ENCODE data around the gene SLMAP.

SLMAP gene

GRCh38 chr3:57911593-57911992 lies 155.5 kb downstream of the SLMAP start:
- DNase-seq (ENCODE audit: low read depth) = no peak
- no peak for TF ChIP-seq CTCF (IDR thresholded peaks at IDR 0.05; ENCODE audit: low read length, missing control alignments)

GRCh38 chr3:57917601-57918000 lies 161.5 kb downstream of the SLMAP start:
- H3K4me3 ChIP-seq (replicated peaks; ENCODE audit: low read depth, low read length) = no peak overlapping the region
- TF ChIP-seq CTCF (IDR thresholded peaks at IDR 0.05; ENCODE audit: low read length, missing control alignments) = no peak
- peak; percentile 16 for DNase-seq (ENCODE audit: low read depth)

More at GRCh38 chr3:57911593-57911992, 155.5 kb downstream of the SLMAP start:
- no peak overlapping the region for H3K4me3 ChIP-seq (replicated peaks; ENCODE audit: low read depth, low read length)

- no peak for TF ChIP-seq CTCF (IDR thresholded peaks at IDR 0.05; ENCODE audit: low read length, missing control alignments)
- no peak overlapping the region for H3K4me3 ChIP-seq (replicated peaks; ENCODE audit: low read depth, low read length)
- peak; percentile 80 for DNase-seq (ENCODE audit: low read depth)
Measured at GRCh38 chr3:57918123-57918837, 162.2 kb downstream of the SLMAP start.

- H3K4me3 ChIP-seq (replicated peaks; ENCODE audit: low read depth, low read length) = no peak overlapping the region
- no peak for DNase-seq (ENCODE audit: low read depth)
- TF ChIP-seq CTCF (IDR thresholded peaks at IDR 0.05; ENCODE audit: low read length, missing control alignments) = no peak
Measured at GRCh38 chr3:57919987-57920386, 163.9 kb downstream of the SLMAP start.

- no peak for TF ChIP-seq CTCF (IDR thresholded peaks at IDR 0.05; ENCODE audit: low read length, missing control alignments)
- DNase-seq (ENCODE audit: low read depth) = no peak
- no peak overlapping the region for H3K4me3 ChIP-seq (replicated peaks; ENCODE audit: low read depth, low read length)
Measured at GRCh38 chr3:57923101-57923500, 167.0 kb downstream of the SLMAP start.

- no peak overlapping the region for H3K4me3 ChIP-seq (replicated peaks; ENCODE audit: low read depth, low read length)
- TF ChIP-seq CTCF (IDR thresholded peaks at IDR 0.05; ENCODE audit: low read length, missing control alignments) = no peak
- no peak for DNase-seq (ENCODE audit: low read depth)
Measured at GRCh38 chr3:57923752-57924151, 167.6 kb downstream of the SLMAP start.

- DNase-seq (ENCODE audit: low read depth) = no peak
- TF ChIP-seq CTCF (IDR thresholded peaks at IDR 0.05; ENCODE audit: low read length, missing control alignments) = no peak
- H3K4me3 ChIP-seq (replicated peaks; ENCODE audit: low read depth, low read length) = no peak overlapping the region
Measured at GRCh38 chr3:57927166-57927565, 171.1 kb downstream of the SLMAP start.

All from fibroblast of pulmonary artery (primary cell).